ENCODE data around the gene SLC25A24.
"Not testable (repeated sequence)": the region's sequence is repeated elsewhere in the genome, so short reads cannot be mapped to it uniquely, and the experiment has no call there.

The SLC25A24 gene

GRCh38 chr1:108199781-108200686 lies at the start of gene SLC25A24:
TSS of gene SLC25A24 (minus strand) at chr1:108200343. CDS start at chr1:108200138, 205 bp downstream.
- H3K9me3 ChIP-seq (ENCODE audit: insufficient read depth, low read depth, low read length), result no peaks in the 10 kb centered on the region
- H3K4me2 ChIP-seq (ENCODE audit: low read depth, low read length, poor library complexity, severe bottlenecking), result peak within 1 kb of the TSS; percentile 74
- no peaks in the 10 kb centered on the region for H3K36me3 ChIP-seq (ENCODE audit: insufficient read depth, low read length)
- H3K9ac ChIP-seq (ENCODE audit: low read depth, low read length, poor library complexity, severe bottlenecking), result peak within 1 kb of the TSS; percentile 76
- H3K4me3 ChIP-seq (ENCODE audit: low read length, poor library complexity, severe bottlenecking), result peak within 1 kb of the TSS; percentile 83
- peaks cover 4% of the 10 kb centered on the region; the same call in 1 of the 2 replicates for H3F3A ChIP-seq (ENCODE audit: low read depth)
- no peaks in the 10 kb centered on the region for H3K27me3 ChIP-seq (ENCODE audit: insufficient read depth, low read length, poor library complexity, severe bottlenecking)
- peaks cover 7% of the 10 kb centered on the region for H4K20me1 ChIP-seq (ENCODE audit: insufficient read depth, low read length, poor library complexity, severe bottlenecking)
- no peaks in the 10 kb centered on the region for H3K9me2 ChIP-seq (replicated peaks; ENCODE audit: low read depth, low read length)
- TF ChIP-seq EZH2phosphoT487 (IDR thresholded peaks at IDR 0.05; ENCODE audit: borderline replicate concordance) (no peak), CTCF (conservative IDR thresholded peaks at IDR 0.05; ENCODE audit: low read length) (no peak)
- H3K79me2 ChIP-seq (ENCODE audit: insufficient read depth, low read length), result peaks cover 30% of the 10 kb centered on the region
- peaks cover 38% of the 10 kb centered on the region for H3K4me1 ChIP-seq (ENCODE audit: insufficient read depth, low read length, poor library complexity, severe bottlenecking)
- peak within 1 kb of the TSS; percentile 97 for H2AFZ ChIP-seq (ENCODE audit: low read length)

- H3K4me2 ChIP-seq (ENCODE audit: low read depth, low read length, poor library complexity, severe bottlenecking); H3K27me3 ChIP-seq (ENCODE audit: insufficient read depth, low read length, poor library complexity, severe bottlenecking); H4K20me1 ChIP-seq (ENCODE audit: insufficient read depth, low read length, poor library complexity, severe bottlenecking); H2AFZ ChIP-seq (ENCODE audit: low read length); H3K9me2 ChIP-seq (replicated peaks; ENCODE audit: low read depth, low read length); H3K4me3 ChIP-seq (ENCODE audit: low read length, poor library complexity, severe bottlenecking); H3K9me3 ChIP-seq (ENCODE audit: insufficient read depth, low read depth, low read length); H3F3A ChIP-seq (ENCODE audit: low read depth); H3K9ac ChIP-seq (ENCODE audit: low read depth, low read length, poor library complexity, severe bottlenecking); H3K4me1 ChIP-seq (ENCODE audit: insufficient read depth, low read length, poor library complexity, severe bottlenecking); H3K79me2 ChIP-seq (ENCODE audit: insufficient read depth, low read length); H3K36me3 ChIP-seq (ENCODE audit: insufficient read depth, low read length): not testable (repeated sequence)
These were observed 43.8 kb upstream of the SLC25A24 start, which contains the start of gene NBPF4 for GRCh38 chr1:108243976-108244375. TSS of gene NBPF4 (minus strand) at chr1:108244076. CDS start at chr1:108243761, 315 bp downstream.

- not testable (repeated sequence) for H3K79me2 ChIP-seq (ENCODE audit: insufficient read depth, low read length); H3K4me3 ChIP-seq (ENCODE audit: low read length, poor library complexity, severe bottlenecking); H4K20me1 ChIP-seq (ENCODE audit: insufficient read depth, low read length, poor library complexity, severe bottlenecking); H3K36me3 ChIP-seq (ENCODE audit: insufficient read depth, low read length); H3K4me2 ChIP-seq (ENCODE audit: low read depth, low read length, poor library complexity, severe bottlenecking); H3K9me3 ChIP-seq (ENCODE audit: insufficient read depth, low read depth, low read length); H3F3A ChIP-seq (ENCODE audit: low read depth); H2AFZ ChIP-seq (ENCODE audit: low read length); H3K9ac ChIP-seq (ENCODE audit: low read depth, low read length, poor library complexity, severe bottlenecking); H3K4me1 ChIP-seq (ENCODE audit: insufficient read depth, low read length, poor library complexity, severe bottlenecking); H3K9me2 ChIP-seq (replicated peaks; ENCODE audit: low read depth, low read length); H3K27me3 ChIP-seq (ENCODE audit: insufficient read depth, low read length, poor library complexity, severe bottlenecking)
These were observed 39.3 kb upstream of the SLC25A24 start for GRCh38 chr1:108239426-108239825.

GRCh38 chr1:108235308-108235707 lies 35.2 kb upstream of the SLC25A24 start:
- H3K79me2 ChIP-seq (ENCODE audit: insufficient read depth, low read length); H3F3A ChIP-seq (ENCODE audit: low read depth); H3K27me3 ChIP-seq (ENCODE audit: insufficient read depth, low read length, poor library complexity, severe bottlenecking); H3K4me1 ChIP-seq (ENCODE audit: insufficient read depth, low read length, poor library complexity, severe bottlenecking); H3K36me3 ChIP-seq (ENCODE audit: insufficient read depth, low read length); H3K9ac ChIP-seq (ENCODE audit: low read depth, low read length, poor library complexity, severe bottlenecking); H3K9me2 ChIP-seq (replicated peaks; ENCODE audit: low read depth, low read length); H3K4me2 ChIP-seq (ENCODE audit: low read depth, low read length, poor library complexity, severe bottlenecking); H4K20me1 ChIP-seq (ENCODE audit: insufficient read depth, low read length, poor library complexity, severe bottlenecking); H3K9me3 ChIP-seq (ENCODE audit: insufficient read depth, low read depth, low read length); H2AFZ ChIP-seq (ENCODE audit: low read length); H3K4me3 ChIP-seq (ENCODE audit: low read length, poor library complexity, severe bottlenecking): not testable (repeated sequence)

- H2AFZ ChIP-seq (ENCODE audit: low read length); H3K9ac ChIP-seq (ENCODE audit: low read depth, low read length, poor library complexity, severe bottlenecking); H3K9me3 ChIP-seq (ENCODE audit: insufficient read depth, low read depth, low read length); H3K4me1 ChIP-seq (ENCODE audit: insufficient read depth, low read length, poor library complexity, severe bottlenecking); H3K36me3 ChIP-seq (ENCODE audit: insufficient read depth, low read length); H3K4me3 ChIP-seq (ENCODE audit: low read length, poor library complexity, severe bottlenecking); H4K20me1 ChIP-seq (ENCODE audit: insufficient read depth, low read length, poor library complexity, severe bottlenecking); H3K4me2 ChIP-seq (ENCODE audit: low read depth, low read length, poor library complexity, severe bottlenecking); H3K9me2 ChIP-seq (replicated peaks; ENCODE audit: low read depth, low read length); H3K79me2 ChIP-seq (ENCODE audit: insufficient read depth, low read length); H3F3A ChIP-seq (ENCODE audit: low read depth); H3K27me3 ChIP-seq (ENCODE audit: insufficient read depth, low read length, poor library complexity, severe bottlenecking): not testable (repeated sequence)
These were observed 32.0 kb upstream of the SLC25A24 start for GRCh38 chr1:108232183-108232582.

GRCh38 chr1:108229976-108230375 lies 29.8 kb upstream of the SLC25A24 start:
- H3K4me2 ChIP-seq (ENCODE audit: low read depth, low read length, poor library complexity, severe bottlenecking); H3K27me3 ChIP-seq (ENCODE audit: insufficient read depth, low read length, poor library complexity, severe bottlenecking); H3K36me3 ChIP-seq (ENCODE audit: insufficient read depth, low read length); H4K20me1 ChIP-seq (ENCODE audit: insufficient read depth, low read length, poor library complexity, severe bottlenecking); H3K9ac ChIP-seq (ENCODE audit: low read depth, low read length, poor library complexity, severe bottlenecking); H3K9me3 ChIP-seq (ENCODE audit: insufficient read depth, low read depth, low read length); H3F3A ChIP-seq (ENCODE audit: low read depth); H3K79me2 ChIP-seq (ENCODE audit: insufficient read depth, low read length); H3K4me3 ChIP-seq (ENCODE audit: low read length, poor library complexity, severe bottlenecking); H3K4me1 ChIP-seq (ENCODE audit: insufficient read depth, low read length, poor library complexity, severe bottlenecking); H3K9me2 ChIP-seq (replicated peaks; ENCODE audit: low read depth, low read length); H2AFZ ChIP-seq (ENCODE audit: low read length): not testable (repeated sequence)
